GM12875 (cell line): ENCODE data around the gene DOHH.

Experiments
- H3K4me3 ChIP-seq: one replicate; pipeline ENCODE4 v1.5.1; 2011; ENCODE audit warnings: low read depth, low read length, control low read depth
- TF ChIP-seq, protein P1 (sequence below): IDR thresholded peaks from 2 replicates; pipeline ENCODE4 v1.5.1; 2011; ENCODE audit warnings: low read depth, mild to moderate bottlenecking, control low read depth, inconsistent platforms, low read length, moderate library complexity, borderline replicate concordance; ENCODE audit not compliant: insufficient read depth

DOHH gene

DNA sequence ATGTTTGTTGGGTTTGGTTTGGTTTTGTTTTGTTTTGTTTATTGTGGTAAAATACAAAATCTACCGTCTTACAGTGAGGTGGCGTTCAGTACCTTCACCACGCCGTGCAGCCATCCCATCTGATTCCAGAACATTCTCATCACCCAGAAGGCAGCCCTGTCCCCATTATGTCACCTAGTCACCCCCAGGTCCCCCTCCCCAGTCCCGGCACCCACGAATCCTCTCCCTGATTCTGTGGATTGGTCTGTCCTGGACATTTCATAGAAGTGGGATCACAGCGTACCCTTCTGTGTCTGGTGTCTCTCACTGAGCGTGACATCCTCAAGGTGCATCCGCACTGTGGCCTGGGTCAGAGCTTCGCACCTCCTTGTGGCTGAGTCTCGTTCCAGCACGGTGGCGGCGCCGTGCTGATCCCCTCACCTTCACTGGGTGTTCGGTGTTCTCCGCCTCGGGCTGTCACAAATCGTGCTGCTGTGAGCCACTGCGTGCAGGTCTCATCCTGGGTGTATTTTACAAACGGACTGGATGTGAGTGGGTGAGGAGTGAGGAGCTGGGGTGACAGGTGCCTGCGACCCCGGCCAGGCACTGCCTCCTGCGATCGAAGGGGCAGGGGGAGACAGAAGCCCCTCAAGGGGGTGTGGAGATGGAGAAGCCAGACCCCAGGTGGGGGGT lies 37.9 kb upstream of the DOHH start:
- TF ChIP-seq, protein P1, sequence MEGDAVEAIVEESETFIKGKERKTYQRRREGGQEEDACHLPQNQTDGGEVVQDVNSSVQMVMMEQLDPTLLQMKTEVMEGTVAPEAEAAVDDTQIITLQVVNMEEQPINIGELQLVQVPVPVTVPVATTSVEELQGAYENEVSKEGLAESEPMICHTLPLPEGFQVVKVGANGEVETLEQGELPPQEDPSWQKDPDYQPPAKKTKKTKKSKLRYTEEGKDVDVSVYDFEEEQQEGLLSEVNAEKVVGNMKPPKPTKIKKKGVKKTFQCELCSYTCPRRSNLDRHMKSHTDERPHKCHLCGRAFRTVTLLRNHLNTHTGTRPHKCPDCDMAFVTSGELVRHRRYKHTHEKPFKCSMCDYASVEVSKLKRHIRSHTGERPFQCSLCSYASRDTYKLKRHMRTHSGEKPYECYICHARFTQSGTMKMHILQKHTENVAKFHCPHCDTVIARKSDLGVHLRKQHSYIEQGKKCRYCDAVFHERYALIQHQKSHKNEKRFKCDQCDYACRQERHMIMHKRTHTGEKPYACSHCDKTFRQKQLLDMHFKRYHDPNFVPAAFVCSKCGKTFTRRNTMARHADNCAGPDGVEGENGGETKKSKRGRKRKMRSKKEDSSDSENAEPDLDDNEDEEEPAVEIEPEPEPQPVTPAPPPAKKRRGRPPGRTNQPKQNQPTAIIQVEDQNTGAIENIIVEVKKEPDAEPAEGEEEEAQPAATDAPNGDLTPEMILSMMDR = no peak
- H3K4me3 ChIP-seq = no peak overlapping the region

DNA sequence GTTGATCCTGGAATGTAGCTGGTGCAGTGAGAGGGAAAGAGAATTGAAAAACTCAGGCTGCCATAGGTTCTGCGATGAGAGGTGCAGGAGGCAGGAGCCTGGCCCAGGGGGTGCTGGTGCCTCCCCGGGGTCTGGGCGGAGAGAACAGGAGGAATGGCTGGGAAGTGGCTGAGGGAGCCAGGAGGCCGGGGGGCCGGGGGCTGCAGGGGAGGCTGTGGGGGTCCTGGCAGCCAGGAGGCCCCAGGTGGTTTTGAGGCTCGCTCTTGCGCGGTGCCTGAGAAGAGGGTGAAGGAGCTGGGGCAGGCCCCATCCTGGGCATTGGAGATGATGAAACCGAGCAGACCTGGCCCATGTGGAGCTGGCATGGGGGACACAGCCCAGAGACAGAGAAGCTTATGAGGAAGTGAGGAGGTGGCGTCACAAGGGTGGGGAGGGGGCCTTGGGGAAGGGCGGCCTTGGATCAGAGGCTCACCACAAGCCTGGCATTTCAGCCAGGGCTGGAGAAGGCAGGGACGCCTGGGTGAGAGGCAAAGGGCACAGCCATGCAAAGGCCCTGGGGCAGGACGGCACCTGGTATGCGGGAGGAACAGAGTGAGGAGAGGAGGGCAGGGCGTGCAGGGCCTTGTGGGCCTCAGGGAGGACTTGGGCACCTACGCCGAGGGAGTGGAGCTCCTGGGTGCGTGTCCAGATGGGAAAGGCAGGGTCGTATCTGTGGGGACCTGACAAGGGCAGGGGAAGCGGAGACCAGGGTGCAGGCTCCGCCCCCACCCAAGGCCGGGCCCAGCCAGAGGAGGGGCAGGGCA lies 37.2 kb upstream of the DOHH start:
- H3K4me3 ChIP-seq = no peak overlapping the region
- TF ChIP-seq, protein P1 = no peak

DNA sequence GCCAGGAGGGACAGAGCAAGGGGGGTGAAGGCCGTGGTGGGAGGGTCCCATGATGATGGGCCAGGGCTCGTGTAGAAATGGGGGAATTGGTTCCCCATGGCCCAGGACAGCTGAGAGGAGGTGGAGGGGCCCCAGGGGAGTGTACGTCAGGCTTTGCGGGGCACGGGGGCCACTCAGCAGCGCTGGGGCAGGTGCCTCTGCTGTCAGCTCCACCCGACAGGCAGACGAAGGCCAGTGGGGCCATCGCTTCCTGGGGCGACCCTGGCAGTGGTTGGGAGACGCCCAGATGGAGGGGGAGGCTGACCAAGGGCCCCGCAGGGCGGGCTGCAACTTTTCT lies 36.6 kb upstream of the DOHH start:
- no peak overlapping the region for H3K4me3 ChIP-seq
- TF ChIP-seq, protein P1 = no peak

DNA sequence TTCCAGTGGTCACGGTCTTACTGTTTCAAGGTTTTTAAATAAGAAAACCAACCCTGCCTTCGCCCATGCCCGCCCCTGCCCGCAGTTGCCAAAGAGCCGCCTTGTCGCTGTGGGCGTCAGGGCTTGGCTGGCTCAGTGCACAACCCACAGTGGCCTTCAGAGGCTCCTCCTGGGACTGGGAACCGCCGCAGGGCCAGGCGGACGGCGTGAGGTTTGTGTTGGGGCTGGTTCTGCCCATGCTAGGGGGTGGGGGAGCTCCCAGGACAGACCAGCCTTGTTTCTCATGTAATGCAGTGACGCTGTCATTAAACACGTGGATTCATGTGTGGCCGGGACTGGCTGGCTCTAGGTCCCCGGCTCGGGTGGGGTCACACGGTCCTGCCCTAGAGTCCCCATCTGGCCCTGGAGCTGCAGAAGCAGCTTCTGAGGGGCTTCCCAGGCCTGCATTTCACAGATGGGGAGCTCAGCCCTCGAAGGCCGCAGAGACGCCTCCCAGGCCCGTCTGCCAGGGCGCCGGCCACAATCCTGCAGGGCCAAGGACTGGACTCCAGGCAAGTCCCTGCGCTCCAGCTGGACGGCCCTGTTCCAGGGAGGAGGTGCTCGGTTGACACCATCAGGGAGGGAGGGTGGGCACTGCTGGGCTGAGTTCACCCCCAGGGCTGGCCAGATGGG lies 36.1 kb upstream of the DOHH start:
- TF ChIP-seq, protein P1 = no peak
- H3K4me3 ChIP-seq = no peak overlapping the region

DNA sequence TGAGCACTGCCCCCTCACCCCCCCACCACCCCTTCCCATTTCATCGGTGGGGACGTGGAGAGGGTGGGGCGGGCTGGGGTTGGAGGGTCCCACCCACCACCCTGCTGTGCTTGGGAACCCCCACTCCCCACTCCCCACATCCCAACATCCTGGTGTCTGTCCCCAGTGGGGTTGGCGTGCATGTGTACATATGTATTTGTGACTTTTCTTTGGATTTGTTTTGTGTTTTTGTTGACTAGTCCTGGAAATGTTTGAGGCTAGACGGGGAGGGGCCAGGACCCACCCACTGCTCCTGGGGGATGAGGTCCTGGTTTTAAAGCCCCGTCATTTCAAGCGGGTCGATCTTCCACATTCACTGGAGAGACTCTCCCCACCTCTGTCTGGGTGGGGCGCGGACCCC lies 35.5 kb upstream of the DOHH start:
- H3K4me3 ChIP-seq = no peak overlapping the region
- TF ChIP-seq, protein P1 = no peak

DNA sequence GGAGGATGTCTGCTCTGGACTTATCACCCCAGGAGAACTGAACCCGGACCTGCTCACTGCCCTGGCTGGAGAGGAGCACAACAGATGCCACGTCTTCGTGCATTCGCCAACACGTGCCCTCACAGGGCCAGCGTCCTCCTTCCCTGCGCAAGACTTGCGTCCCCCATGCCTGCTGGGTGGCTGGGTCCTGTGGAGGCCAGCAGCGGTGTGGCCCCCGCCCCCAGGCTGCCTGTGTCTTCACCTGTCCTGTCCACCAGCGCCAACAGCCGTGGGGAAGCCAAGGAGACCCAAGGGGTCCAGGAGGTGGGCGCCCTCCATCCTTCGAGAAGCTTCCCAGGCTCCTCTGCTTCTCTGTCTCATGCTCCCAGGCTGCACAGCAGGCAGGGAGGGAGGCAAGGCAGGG lies 35.1 kb upstream of the DOHH start:
- H3K4me3 ChIP-seq = no peak overlapping the region
- TF ChIP-seq, protein P1 = no peak
